ENCODE measurements around the gene PRDM16. TPM values are rescaled to one million over a fixed set of nuclear protein-coding genes. Genes with fewer than 3 reads are reported as not detected.

Gene PRDM16
- total and polyA plus RNA-seq, 2 donors (not counting 1 experiment from before 2014, with no cell fraction given) = 0.03 to 0.12 TPM

GRCh38 chr1:3397311-3397710 is 328.3 kb downstream of the PRDM16 start:
- ATAC-seq (ENCODE audit: low read depth) (no peak), DNase-seq (no peak)
- Histone ChIP-seq H4K20me1 (ENCODE audit: control insufficient read depth, insufficient read depth, low read length, poor library complexity, severe bottlenecking) (no peaks in the 10 kb centered on the region), H3K4me3 (ENCODE audit: control extremely low read depth in 1 of 5, extremely low read depth in 1 of 5, insufficient read depth in 1 of 5, low read depth in 2 of 5, low read length in 4 of 5) (no peak overlapping the region), H3K9ac (ENCODE audit: low read length) (no peak overlapping the region), H3K27me3 (replicated peaks in 1 of 4; ENCODE audit: control extremely low read depth in 1 of 4, control insufficient read depth in 3 of 4, insufficient read depth in 4 of 4, low read length in 3 of 4) (peaks cover 0 to 12% (median 7%) of the 10 kb centered on the region in 4 experiments), H3K36me3 (replicated peaks in 1 of 2; ENCODE audit: control extremely low read depth in 1 of 2, control insufficient read depth in 1 of 2, extremely low read depth in 1 of 2, insufficient read depth in 2 of 2, low read length in 1 of 2) (no peaks in the 10 kb centered on the region), H3K79me2 (ENCODE audit: control insufficient read depth, insufficient read depth, low read length) (no peaks in the 10 kb centered on the region), H3K9me3 (ENCODE audit: control extremely low read depth in 1 of 3, control insufficient read depth in 2 of 3, insufficient read depth in 1 of 3, low read length in 2 of 3) (no peaks in the 10 kb centered on the region), H3K4me1 (ENCODE audit: control insufficient read depth in 2 of 2, insufficient read depth in 2 of 2, low read length in 2 of 2) (no peaks in the 10 kb centered on the region), H2AFZ (ENCODE audit: insufficient read depth, low read depth, low read length, poor library complexity, severe bottlenecking) (no peak overlapping the region), H3K4me2 (replicated peaks; ENCODE audit: low read depth, low read length, poor library complexity, severe bottlenecking) (no peak overlapping the region), H3K27ac (ENCODE audit: low read length in 2 of 2) (no peak overlapping the region)
- ChIA-PET POLR2A (no interaction called here), CTCF (no interaction called here)
- Mint-ChIP-seq H3K27ac (no peak overlapping the region), H3K4me3 (no peak overlapping the region), H3K4me1 (no peaks in the 10 kb centered on the region), H3K27me3 (peaks cover 31% of the 10 kb centered on the region), H3K9me3 (ENCODE audit: insufficient read depth) (no peaks in the 10 kb centered on the region)
- TF ChIP-seq CTCF (IDR thresholded peaks at IDR 0.05) (no peak), EZH2 (IDR thresholded peaks at IDR 0.05; ENCODE audit: borderline replicate concordance, insufficient read depth, low read depth, low read length, poor library complexity, severe bottlenecking) (no peak)
- WGBS (ENCODE audit: insufficient coverage) = 92% methylated on average over 17 of the region's 17 CpGs
- intact Hi-C loops (cut with micrococcal nuclease) = no loop called here

DNA sequence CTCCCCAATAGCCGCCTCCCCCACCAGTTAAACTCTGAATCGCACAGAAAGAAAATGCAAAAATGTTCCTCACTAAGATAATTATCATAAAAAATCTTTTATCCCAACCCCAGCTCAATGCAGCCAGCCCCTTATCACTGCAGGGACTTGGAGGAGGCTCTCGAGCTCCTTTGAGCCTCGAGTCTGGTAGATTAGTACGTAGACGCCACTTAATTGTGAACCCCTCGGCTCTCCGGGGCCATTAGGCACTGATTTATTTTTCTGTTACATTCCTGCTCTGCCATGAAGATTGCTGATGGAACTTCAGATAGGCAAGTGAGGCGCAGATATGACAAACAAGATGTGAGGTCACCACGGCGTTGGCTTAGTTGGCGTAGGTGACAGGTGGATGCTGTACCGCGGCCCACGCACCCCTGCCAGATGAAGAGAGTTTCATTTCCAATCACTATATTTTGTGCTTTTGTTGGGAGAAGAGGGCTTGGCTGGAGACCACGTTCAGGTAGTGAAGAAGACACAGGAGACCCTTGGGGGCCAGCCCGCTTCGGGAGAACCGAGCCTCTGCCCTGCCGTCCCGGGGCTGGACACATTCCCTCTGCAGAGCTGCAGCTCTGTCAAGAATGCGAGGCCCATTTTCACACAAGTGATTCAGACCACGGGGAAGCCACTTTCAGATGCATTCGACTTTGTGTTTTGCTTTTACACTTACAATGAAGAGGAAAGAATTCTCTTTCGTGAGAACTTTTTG is 329.6 kb downstream of the PRDM16 start:
- Histone ChIP-seq H3K9me3 (ENCODE audit: control extremely low read depth in 1 of 3, control insufficient read depth in 2 of 3, insufficient read depth in 1 of 3, low read length in 2 of 3) (no peaks in the 10 kb centered on the region), H3K4me2 (replicated peaks; ENCODE audit: low read depth, low read length, poor library complexity, severe bottlenecking) (no peak overlapping the region), H3K27me3 (replicated peaks in 1 of 4; ENCODE audit: control extremely low read depth in 1 of 4, control insufficient read depth in 3 of 4, insufficient read depth in 4 of 4, low read length in 3 of 4) (peaks cover 0 to 8% (median under 1%) of the 10 kb centered on the region in 4 experiments), H3K9ac (ENCODE audit: low read length) (no peak overlapping the region), H4K20me1 (ENCODE audit: control insufficient read depth, insufficient read depth, low read length, poor library complexity, severe bottlenecking) (no peaks in the 10 kb centered on the region), H3K27ac (ENCODE audit: low read length in 2 of 2) (no peak overlapping the region), H2AFZ (ENCODE audit: insufficient read depth, low read depth, low read length, poor library complexity, severe bottlenecking) (no peak overlapping the region), H3K4me1 (ENCODE audit: control insufficient read depth in 2 of 2, insufficient read depth in 2 of 2, low read length in 2 of 2) (no peaks in the 10 kb centered on the region), H3K4me3 (ENCODE audit: control extremely low read depth in 1 of 5, extremely low read depth in 1 of 5, insufficient read depth in 1 of 5, low read depth in 2 of 5, low read length in 4 of 5) (no peak overlapping the region), H3K79me2 (ENCODE audit: control insufficient read depth, insufficient read depth, low read length) (no peaks in the 10 kb centered on the region), H3K36me3 (replicated peaks in 1 of 2; ENCODE audit: control extremely low read depth in 1 of 2, control insufficient read depth in 1 of 2, extremely low read depth in 1 of 2, insufficient read depth in 2 of 2, low read length in 1 of 2) (no peaks in the 10 kb centered on the region)
- ATAC-seq (ENCODE audit: low read depth) (no peak), DNase-seq (no peak)
- Mint-ChIP-seq H3K27me3 (peaks cover 18% of the 10 kb centered on the region), H3K4me1 (no peaks in the 10 kb centered on the region), H3K9me3 (ENCODE audit: insufficient read depth) (no peaks in the 10 kb centered on the region), H3K4me3 (no peak overlapping the region), H3K27ac (no peak overlapping the region)
- WGBS (ENCODE audit: insufficient coverage) = 97% methylated on average over 21 of the region's 25 CpGs
- intact Hi-C loops (cut with micrococcal nuclease) = no loop called here
- TF ChIP-seq CTCF (IDR thresholded peaks at IDR 0.05) = no peak
- TF ChIP-seq EZH2 (IDR thresholded peaks at IDR 0.05; ENCODE audit: borderline replicate concordance, insufficient read depth, low read depth, low read length, poor library complexity, severe bottlenecking) = no peak
- POLR2A ChIA-PET = no interaction called here
- CTCF ChIA-PET = no interaction called here
